Smooth muscle cell (in vitro differentiated cells): ENCODE results near the gene FLYWCH2. TPM values are rescaled to one million over a fixed set of nuclear protein-coding genes. Genes with fewer than 3 reads are reported as not detected.

ENCODE experiments used
- DNase-seq: peaks from one replicate; lab custom pipeline; 2025; ENCODE audit not compliant: unreplicated experiment; lab: John Stamatoyannopoulos, UW
- H2AFZ ChIP-seq: fragments of 200-600 bp; sonication (generic); 2 replicates; pipeline ENCODE4 v1.6.0; 2016; ENCODE audit warnings: antibody characterized with exemption, low read depth, mild to moderate bottlenecking
- H3F3A ChIP-seq: fragments of 200-600 bp; sonication (generic); 2 replicates; pipeline ENCODE4 v1.6.0; 2017; ENCODE audit warnings: antibody characterized with exemption, low read depth
- H3K27ac ChIP-seq: fragments of 200-600 bp; sonication (generic); 2 replicates; pipeline ENCODE4 v1.5.1; 2016; ENCODE audit warnings: low read depth, mild to moderate bottlenecking
- H3K27me3 ChIP-seq: fragments of 200-600 bp; sonication (generic); 2 replicates; pipeline ENCODE4 v1.6.1; 2016; ENCODE audit warnings: low read depth, mild to moderate bottlenecking
- H3K36me3 ChIP-seq: fragments of 200-600 bp; sonication (generic); 2 replicates; pipeline ENCODE4 v1.5.1; 2016; ENCODE audit warnings: low read depth
- H3K4me1 ChIP-seq: fragments of 200-600 bp; sonication (generic); 2 replicates; pipeline ENCODE4 v1.5.1; 2016; ENCODE audit warnings: low read depth
- H3K4me2 ChIP-seq: fragments of 200-600 bp; sonication (generic); 2 replicates; pipeline ENCODE4 v1.6.0; 2016; ENCODE audit warnings: mild to moderate bottlenecking
- H3K4me3 ChIP-seq: fragments of 200-600 bp; sonication (generic); 2 replicates; pipeline ENCODE4 v1.5.1; 2016; ENCODE audit warnings: mild to moderate bottlenecking
- H3K79me2 ChIP-seq: fragments of 200-600 bp; sonication (generic); 2 replicates; pipeline ENCODE4 v1.6.0; 2016; ENCODE audit warnings: low read depth, mild to moderate bottlenecking
- H3K9ac ChIP-seq: fragments of 200-600 bp; sonication (generic); 2 replicates; pipeline ENCODE4 v1.6.0; 2016; ENCODE audit warnings: low read depth
- H3K9me3 ChIP-seq: fragments of 200-600 bp; sonication (generic); replicated peaks from 2 replicates; pipeline ENCODE4 v1.5.1; 2016; ENCODE audit warnings: low read depth
- H4K20me1 ChIP-seq: fragments of 200-600 bp; sonication (generic); 2 replicates; pipeline ENCODE4 v1.6.0; 2016; ENCODE audit warnings: low read depth
- CTCF ChIP-seq: fragments of 200-600 bp; sonication (generic); IDR thresholded peaks from 2 replicates; pipeline ENCODE4 v1.5.1; 2017; ENCODE audit warnings: borderline replicate concordance, mild to moderate bottlenecking, antibody characterized with exemption; ENCODE audit not compliant: insufficient read depth, poor library complexity, severe bottlenecking
- WGBS: methylation state at CpG from one replicate; pipeline ENCODE4 v1.1.7; 2016; ENCODE audit warnings: low lambda C conversion rate; 5-methylcytosine and 5-hydroxymethylcytosine counted together
- polyA plus RNA-seq: library from polyadenylated mRNA; unstranded; fragments of >200 nt; fragmentation: Nextera tagmentation; extraction: Ambion mirVana; gene quantifications from 2 replicates; pipeline ENCODE4 v1.2.1, GENCODE V29; 2016
- total RNA-seq: library from RNA; depleted of rRNA; stranded (reverse); fragments of >200 nt; gene quantifications from 2 replicates; pipeline ENCODE4 v1.2.3, GENCODE V29; 2014

FLYWCH2 gene
- total and polyA plus RNA-seq, 2 experiments from 2014 or later: 31.7 to 52.7 TPM

DNA sequence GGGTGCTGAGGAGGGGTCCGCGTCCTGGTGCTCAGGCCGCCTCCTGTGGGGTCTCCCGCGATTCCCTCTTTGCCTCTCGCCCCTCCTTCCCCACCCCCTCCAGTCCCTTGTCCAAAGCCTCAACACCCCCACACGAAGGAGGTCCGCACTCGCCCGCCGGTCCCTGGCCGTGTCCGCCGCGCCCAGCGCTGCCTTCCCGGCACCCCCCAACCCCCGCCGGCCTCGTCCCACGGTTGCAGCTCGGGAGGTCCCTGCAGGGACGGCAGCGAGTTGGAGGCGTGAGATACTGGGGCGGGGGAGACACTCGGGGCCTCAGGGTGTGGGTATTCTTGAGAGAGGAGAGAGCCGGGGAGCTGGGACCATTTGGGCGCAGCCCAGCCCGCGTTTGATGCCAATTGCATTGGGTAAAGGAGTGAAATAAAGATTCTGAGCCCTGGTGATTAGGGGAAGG lies 468 bp downstream of the FLYWCH2 start:
- peak overlapping the region; percentile 96 for H3K4me2 ChIP-seq
- H3F3A ChIP-seq: no peaks in the 10 kb centered on the region
- no peaks in the 10 kb centered on the region for H3K27me3 ChIP-seq
- 4% methylated on average over 26 of the region's 31 CpGs for WGBS
- H3K4me1 ChIP-seq: no peaks in the 10 kb centered on the region
- no peaks in the 10 kb centered on the region for H3K9me3 ChIP-seq
- H3K27ac ChIP-seq: peak overlapping the region; percentile 66
- no peaks in the 10 kb centered on the region for H4K20me1 ChIP-seq
- TF ChIP-seq CTCF: no peak
- peaks cover 14% of the 10 kb centered on the region for H3K79me2 ChIP-seq
- DNase-seq: peak; percentile 46
- no peaks in the 10 kb centered on the region for H3K36me3 ChIP-seq
- peak overlapping the region; percentile 78 for H3K4me3 ChIP-seq
- peak overlapping the region; percentile 88 for H2AFZ ChIP-seq
- H3K9ac ChIP-seq: peak overlapping the region; percentile 72

DNA sequence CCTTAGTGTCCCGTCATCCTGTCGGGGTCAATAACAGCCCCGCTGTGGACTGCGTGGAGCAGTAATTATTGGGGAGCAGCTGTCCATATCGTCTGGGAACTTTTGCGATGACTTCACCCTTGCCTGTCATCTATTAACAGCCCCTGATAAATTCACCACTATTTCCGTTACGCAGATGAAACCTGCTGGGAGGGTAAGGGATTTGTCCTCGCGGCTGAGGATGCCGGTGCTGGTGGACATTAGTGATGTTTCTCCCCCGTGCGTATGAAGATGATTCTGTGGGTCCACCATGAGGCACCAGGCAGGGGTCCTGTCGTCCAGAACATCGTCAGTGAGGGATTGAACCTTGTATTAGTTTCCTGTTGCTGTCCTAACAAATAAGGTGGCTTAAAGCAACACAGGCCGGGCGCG lies 1.0 kb downstream of the FLYWCH2 start:
- Histone ChIP-seq H3K9ac (peak overlapping the region; percentile 72), H3K9me3 (no peaks in the 10 kb centered on the region), H3K36me3 (no peaks in the 10 kb centered on the region), H3K4me1 (no peaks in the 10 kb centered on the region), H2AFZ (no peak overlapping the region), H3F3A (no peaks in the 10 kb centered on the region), H3K27ac (no peak overlapping the region), H3K27me3 (no peaks in the 10 kb centered on the region), H3K79me2 (peaks cover 14% of the 10 kb centered on the region), H3K4me2 (peak overlapping the region; percentile 96), H4K20me1 (no peaks in the 10 kb centered on the region), H3K4me3 (peak overlapping the region; percentile 78)
- TF ChIP-seq CTCF: no peak
- DNase-seq: no peak
- 75% methylated on average over 18 of the region's 18 CpGs for WGBS

- Histone ChIP-seq H4K20me1 (peaks cover 33% of the 10 kb centered on the region), H3K79me2 (no peaks in the 10 kb centered on the region), H3K36me3 (no peaks in the 10 kb centered on the region), H3K4me1 (no peaks in the 10 kb centered on the region), H3K27ac (no peak overlapping the region), H3K9ac (no peak overlapping the region), H3F3A (no peaks in the 10 kb centered on the region), H3K9me3 (no peaks in the 10 kb centered on the region), H3K4me2 (no peak overlapping the region), H3K4me3 (no peak overlapping the region), H2AFZ (no peak overlapping the region), H3K27me3 (no peaks in the 10 kb centered on the region)
- 92% methylated on average over 25 of the region's 31 CpGs for WGBS
- DNase-seq: no peak
- no peak for TF ChIP-seq CTCF
Observed at GRCh38 chr16:2894231-2894630, 11.2 kb downstream of the FLYWCH2 start.

DNA sequence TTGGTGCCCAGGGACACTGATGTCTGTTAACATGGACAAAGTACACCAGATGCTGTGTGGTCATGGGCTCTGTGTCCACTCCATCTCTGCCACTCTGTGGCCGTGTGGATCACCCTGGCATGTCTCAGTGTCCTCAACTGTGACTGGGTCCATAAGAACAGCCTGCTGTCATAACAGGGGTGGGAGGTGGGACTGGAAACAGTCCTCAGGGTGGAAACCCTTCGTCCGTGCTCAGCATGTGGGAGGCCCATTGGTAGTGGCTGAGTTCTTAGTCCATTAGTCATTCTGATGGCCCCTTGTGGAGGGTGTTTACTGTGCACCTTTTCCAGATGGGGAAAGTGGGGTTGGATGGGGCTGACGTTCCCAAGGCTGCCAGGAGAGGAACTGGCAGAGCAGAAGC lies 12.8 kb downstream of the FLYWCH2 start:
- TF ChIP-seq CTCF: no peak
- H3K4me3 ChIP-seq: no peak overlapping the region
- H3K79me2 ChIP-seq: no peaks in the 10 kb centered on the region
- H3K27ac ChIP-seq: peak overlapping the region; percentile 28
- no peaks in the 10 kb centered on the region for H3K36me3 ChIP-seq
- no peak overlapping the region for H3K9ac ChIP-seq
- H3K4me1 ChIP-seq: no peaks in the 10 kb centered on the region
- 30% methylated on average over 4 of the region's 4 CpGs for WGBS
- no peaks in the 10 kb centered on the region for H3F3A ChIP-seq
- H4K20me1 ChIP-seq: peaks cover 28% of the 10 kb centered on the region
- H2AFZ ChIP-seq: no peak overlapping the region
- DNase-seq: no peak
- H3K9me3 ChIP-seq: no peaks in the 10 kb centered on the region
- H3K4me2 ChIP-seq: peak overlapping the region; percentile 61
- H3K27me3 ChIP-seq: no peaks in the 10 kb centered on the region
